Measurements from ENCODE around the gene SFXN5.

Gene SFXN5

GRCh38 chr2:73021371-73022010 lies 50.0 kb downstream of the SFXN5 start:
- TF ChIP-seq USF1 (IDR thresholded peaks at IDR 0.05): no peak
- TF ChIP-seq CREB1 (IDR thresholded peaks at IDR 0.05; ENCODE audit: low read depth): no peak
- TF ChIP-seq EGR1 (IDR thresholded peaks at IDR 0.05): no peak
- no peak for TF ChIP-seq TAF1 (IDR thresholded peaks at IDR 0.05; ENCODE audit: low read depth)
- TF ChIP-seq ZBTB7A (IDR thresholded peaks at IDR 0.05; ENCODE audit: low read depth): no peak
- no peak for TF ChIP-seq REST (IDR thresholded peaks at IDR 0.05; ENCODE audit: low read depth)
- no peak for TF ChIP-seq CEBPB (IDR thresholded peaks at IDR 0.05)
- no peak for TF ChIP-seq YY1 (IDR thresholded peaks at IDR 0.05; ENCODE audit: low read depth)
- no peak for TF ChIP-seq MAX (IDR thresholded peaks at IDR 0.05)
- TF ChIP-seq TEAD4 (IDR thresholded peaks at IDR 0.05): no peak
- no peak for TF ChIP-seq EP300 (IDR thresholded peaks at IDR 0.05; ENCODE audit: borderline replicate concordance)
- TF ChIP-seq NFIC (IDR thresholded peaks at IDR 0.05): no peak
- no peak for TF ChIP-seq FOXM1 (IDR thresholded peaks at IDR 0.05; ENCODE audit: borderline replicate concordance, low read depth)
- TF ChIP-seq TCF12 (IDR thresholded peaks at IDR 0.05; ENCODE audit: low read depth): no peak
- TF ChIP-seq RAD21 (IDR thresholded peaks at IDR 0.05; ENCODE audit: low read depth): no peak

- TF ChIP-seq ZBTB7A (IDR thresholded peaks at IDR 0.05; ENCODE audit: low read depth): no peak
- no peak for TF ChIP-seq TEAD4 (IDR thresholded peaks at IDR 0.05)
- no peak for TF ChIP-seq MAX (IDR thresholded peaks at IDR 0.05)
- TF ChIP-seq YY1 (IDR thresholded peaks at IDR 0.05; ENCODE audit: low read depth): no peak
- no peak for TF ChIP-seq TAF1 (IDR thresholded peaks at IDR 0.05; ENCODE audit: low read depth)
Measured at GRCh38 chr2:73020657-73021370, 50.7 kb downstream of the SFXN5 start.

GRCh38 chr2:73020306-73020656 lies 51.2 kb downstream of the SFXN5 start:
- no peak for TF ChIP-seq TEAD4 (IDR thresholded peaks at IDR 0.05)
- TF ChIP-seq MAX (IDR thresholded peaks at IDR 0.05): no peak
- no peak for TF ChIP-seq REST (IDR thresholded peaks at IDR 0.05; ENCODE audit: low read depth)
- no peak for TF ChIP-seq FOXM1 (IDR thresholded peaks at IDR 0.05; ENCODE audit: borderline replicate concordance, low read depth)
- no peak for TF ChIP-seq YY1 (IDR thresholded peaks at IDR 0.05; ENCODE audit: low read depth)
- TF ChIP-seq CEBPB (IDR thresholded peaks at IDR 0.05): no peak
- TF ChIP-seq CREB1 (IDR thresholded peaks at IDR 0.05; ENCODE audit: low read depth): no peak
- no peak for TF ChIP-seq RAD21 (IDR thresholded peaks at IDR 0.05; ENCODE audit: low read depth)
- no peak for TF ChIP-seq USF1 (IDR thresholded peaks at IDR 0.05)
- no peak for TF ChIP-seq EP300 (IDR thresholded peaks at IDR 0.05; ENCODE audit: borderline replicate concordance)
- no peak for TF ChIP-seq TAF1 (IDR thresholded peaks at IDR 0.05; ENCODE audit: low read depth)
- no peak for TF ChIP-seq NFIC (IDR thresholded peaks at IDR 0.05)
- no peak for TF ChIP-seq TCF12 (IDR thresholded peaks at IDR 0.05; ENCODE audit: low read depth)
- TF ChIP-seq ZBTB7A (IDR thresholded peaks at IDR 0.05; ENCODE audit: low read depth): no peak

GRCh38 chr2:73018188-73018825 lies 53.2 kb downstream of the SFXN5 start:
- no peak for TF ChIP-seq TAF1 (IDR thresholded peaks at IDR 0.05; ENCODE audit: low read depth)
- TF ChIP-seq USF1 (IDR thresholded peaks at IDR 0.05): no peak
- TF ChIP-seq MAX (IDR thresholded peaks at IDR 0.05): no peak
- TF ChIP-seq RAD21 (IDR thresholded peaks at IDR 0.05; ENCODE audit: low read depth): no peak
- TF ChIP-seq REST (IDR thresholded peaks at IDR 0.05; ENCODE audit: low read depth): no peak
- TF ChIP-seq TEAD4 (IDR thresholded peaks at IDR 0.05): no peak
